Measurements from ENCODE around the gene GSTA3. TPM values are rescaled to one million over a fixed set of nuclear protein-coding genes. Genes with fewer than 3 reads are reported as not detected.
"Not testable (repeated sequence)": the region's sequence is repeated elsewhere in the genome, so short reads cannot be mapped to it uniquely, and the experiment has no call there.

The GSTA3 gene
- not detected in 2 replicates for total RNA-seq
- long read RNA-seq: 0 reads

DNA sequence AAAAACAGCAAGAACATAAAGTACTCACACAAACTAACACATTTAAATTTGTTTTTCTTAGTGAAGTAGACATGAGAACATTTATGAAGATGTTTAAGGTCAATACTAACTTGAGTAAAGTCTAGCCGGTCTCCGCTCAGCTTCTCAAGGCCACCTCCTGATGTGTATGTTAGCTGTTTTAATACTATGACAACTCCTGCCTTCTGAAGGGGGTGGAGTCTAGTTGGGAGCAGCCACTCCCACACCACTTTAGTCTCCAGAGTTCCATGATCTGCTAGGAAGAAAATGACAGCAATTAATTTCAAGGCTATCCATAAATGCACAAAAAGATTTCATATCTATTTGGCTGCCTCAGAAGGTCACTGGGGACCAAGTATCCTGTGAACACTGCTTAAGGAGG, at the start of gene GSTA3:
GSTA3 (minus strand) TSS at position 168 of the 400 bp plus-strand sequence. CDS start 3,864 bp downstream, outside the sequence.
- H3K27me3 Mint-ChIP-seq: no peaks in the 10 kb centered on the region
- no peaks in the 10 kb centered on the region for H3K4me1 Mint-ChIP-seq (ENCODE audit: low read depth)
- no peak within 1 kb of the TSS for H3K4me3 Mint-ChIP-seq (ENCODE audit: low read depth)
- DNase-seq (ENCODE audit: low spot score, unreplicated experiment): no peak
- no peak for TF ChIP-seq CTCF (IDR thresholded peaks at IDR 0.05; ENCODE audit: unreplicated experiment)
- no peaks in the 10 kb centered on the region for H3K36me3 Mint-ChIP-seq (ENCODE audit: insufficient read depth)
- H3K27ac Mint-ChIP-seq: no peak within 1 kb of the TSS
- peaks cover 4% of the 10 kb centered on the region for H3K9me3 Mint-ChIP-seq (ENCODE audit: low read depth)

DNA sequence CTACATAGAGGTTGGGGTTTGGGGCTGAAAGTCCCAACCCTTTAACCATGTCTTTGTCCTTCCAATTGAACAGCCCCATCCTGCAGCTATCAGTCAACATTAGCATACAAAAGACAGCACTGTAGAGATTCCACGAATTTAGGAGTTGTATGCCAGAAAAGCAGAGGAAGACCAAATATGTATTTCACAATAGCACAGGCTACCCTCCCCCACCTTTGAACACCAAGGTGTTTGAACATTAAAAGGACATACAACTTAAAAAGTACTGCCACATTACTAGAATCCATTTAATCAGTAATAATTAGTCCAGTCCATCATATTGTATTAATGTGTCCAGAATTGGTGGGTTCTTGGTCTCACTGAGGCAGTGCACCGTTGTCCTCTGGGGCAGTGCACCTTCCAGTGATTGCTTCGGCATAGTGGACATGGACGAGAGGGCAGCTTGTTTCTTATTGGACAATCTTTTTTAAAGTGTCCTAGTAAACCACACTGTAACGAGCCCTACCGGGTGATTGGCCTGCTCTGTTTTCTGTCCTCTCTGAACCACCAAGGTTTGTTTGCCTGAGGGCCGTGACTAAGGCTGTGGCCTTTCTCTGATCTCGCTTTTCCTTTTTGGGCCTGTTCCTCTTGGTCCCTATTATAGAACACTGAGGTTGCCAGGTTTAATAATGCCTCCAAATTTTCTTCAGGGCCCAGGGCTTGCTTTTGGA, 49.2 kb upstream of the GSTA3 start:
- Mint-ChIP-seq H3K4me1 (ENCODE audit: low read depth) (peaks cover 11% of the 10 kb centered on the region), H3K9me3 (ENCODE audit: low read depth) (peaks cover 6% of the 10 kb centered on the region), H3K27me3 (no peaks in the 10 kb centered on the region), H3K4me3 (ENCODE audit: low read depth) (no peak overlapping the region), H3K27ac (no peak overlapping the region), H3K36me3 (ENCODE audit: insufficient read depth) (no peaks in the 10 kb centered on the region)
- no peak for TF ChIP-seq CTCF (IDR thresholded peaks at IDR 0.05; ENCODE audit: unreplicated experiment)
- DNase-seq (ENCODE audit: low spot score, unreplicated experiment): no peak

DNA sequence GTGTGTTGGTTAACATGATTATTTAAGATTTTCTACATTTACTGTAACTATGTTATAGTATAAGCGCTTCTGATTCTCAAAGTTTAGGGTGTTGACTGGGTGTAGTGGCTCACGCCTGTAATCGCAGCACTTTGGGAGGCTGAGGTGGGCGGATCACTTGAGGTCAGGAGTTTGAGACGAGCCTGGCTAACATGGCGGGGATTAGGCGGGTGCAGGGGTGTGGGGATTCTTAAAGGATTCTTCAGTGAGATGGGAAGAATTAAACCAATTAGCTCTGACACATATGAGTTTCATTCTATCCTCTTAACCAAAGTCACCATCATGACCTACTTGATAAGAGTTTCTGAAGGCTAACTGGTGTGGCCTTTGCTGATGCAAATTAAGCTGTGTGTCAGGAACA, 46.4 kb upstream of the GSTA3 start:
- no peak for DNase-seq (ENCODE audit: low spot score, unreplicated experiment)
- no peaks in the 10 kb centered on the region for H3K27me3 Mint-ChIP-seq

DNA sequence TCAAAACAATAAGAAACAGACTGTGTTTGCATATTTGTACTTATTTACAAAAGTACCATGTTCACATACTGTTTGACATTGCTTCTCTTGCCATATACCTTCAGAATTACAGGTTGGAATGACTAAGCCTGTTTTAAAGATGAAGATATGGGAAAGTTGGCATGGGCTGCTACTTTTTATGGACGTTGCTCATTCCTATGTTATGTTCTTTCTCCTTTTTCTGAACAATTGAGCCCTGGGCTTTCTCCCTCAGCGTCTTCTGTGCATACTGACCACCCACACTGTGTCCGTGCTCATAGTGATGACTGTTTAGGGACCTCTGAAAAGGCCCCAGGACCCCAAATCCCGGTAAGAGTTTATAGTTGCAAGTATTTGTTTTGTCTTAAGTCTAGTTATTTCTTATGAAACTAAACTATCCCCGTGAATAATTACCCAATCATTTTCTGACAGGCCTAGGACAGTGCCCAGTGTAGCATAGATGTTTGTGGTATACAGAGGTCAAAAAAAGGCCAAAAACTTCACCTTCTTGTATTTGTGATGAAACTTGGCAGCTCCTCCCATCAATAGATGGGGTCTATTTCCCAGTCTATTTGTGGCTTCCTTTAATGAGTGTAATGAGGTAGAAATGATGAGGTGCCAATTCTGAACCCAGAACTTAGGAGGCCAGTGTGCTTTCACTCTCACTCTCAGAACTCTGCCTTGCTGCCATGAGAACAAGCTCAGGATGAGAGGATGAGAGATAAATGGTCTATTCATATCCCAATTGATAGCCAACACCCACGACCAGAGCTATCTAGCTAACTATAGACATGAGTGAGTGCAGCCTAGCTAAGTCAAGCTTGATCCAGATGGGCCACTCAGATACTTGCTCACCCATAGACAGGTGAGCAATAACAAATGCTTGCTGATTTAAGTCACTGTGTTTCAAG, 44.7 kb upstream of the GSTA3 start:
- Mint-ChIP-seq H3K4me1 (ENCODE audit: low read depth) (peaks cover 9% of the 10 kb centered on the region), H3K4me3 (ENCODE audit: low read depth) (no peak overlapping the region), H3K36me3 (ENCODE audit: insufficient read depth) (no peaks in the 10 kb centered on the region), H3K27ac (no peak overlapping the region), H3K27me3 (no peaks in the 10 kb centered on the region), H3K9me3 (ENCODE audit: low read depth) (no peaks in the 10 kb centered on the region)
- DNase-seq (ENCODE audit: low spot score, unreplicated experiment): no peak
- no peak for TF ChIP-seq CTCF (IDR thresholded peaks at IDR 0.05; ENCODE audit: unreplicated experiment)

More for the DNA sequence above, 46.4 kb upstream of the GSTA3 start:
- Mint-ChIP-seq H3K4me3 (ENCODE audit: low read depth) (no peak overlapping the region), H3K4me1 (ENCODE audit: low read depth) (peaks cover 9% of the 10 kb centered on the region), H3K36me3 (ENCODE audit: insufficient read depth) (no peaks in the 10 kb centered on the region), H3K27ac (peak overlapping the region; percentile 34), H3K9me3 (ENCODE audit: low read depth) (peaks cover 4% of the 10 kb centered on the region)
- no peak for TF ChIP-seq CTCF (IDR thresholded peaks at IDR 0.05; ENCODE audit: unreplicated experiment)

- Mint-ChIP-seq H3K4me1 (ENCODE audit: low read depth) (peaks cover 13% of the 10 kb centered on the region), H3K27ac (no peak overlapping the region), H3K27me3 (no peaks in the 10 kb centered on the region), H3K9me3 (ENCODE audit: low read depth) (no peaks in the 10 kb centered on the region), H3K36me3 (ENCODE audit: insufficient read depth) (no peaks in the 10 kb centered on the region), H3K4me3 (ENCODE audit: low read depth) (no peak overlapping the region)
- TF ChIP-seq CTCF (IDR thresholded peaks at IDR 0.05; ENCODE audit: unreplicated experiment): no peak
- no peak for DNase-seq (ENCODE audit: low spot score, unreplicated experiment)
Observed at GRCh38 chr6:52946306-52946705, 36.8 kb upstream of the GSTA3 start.

DNA sequence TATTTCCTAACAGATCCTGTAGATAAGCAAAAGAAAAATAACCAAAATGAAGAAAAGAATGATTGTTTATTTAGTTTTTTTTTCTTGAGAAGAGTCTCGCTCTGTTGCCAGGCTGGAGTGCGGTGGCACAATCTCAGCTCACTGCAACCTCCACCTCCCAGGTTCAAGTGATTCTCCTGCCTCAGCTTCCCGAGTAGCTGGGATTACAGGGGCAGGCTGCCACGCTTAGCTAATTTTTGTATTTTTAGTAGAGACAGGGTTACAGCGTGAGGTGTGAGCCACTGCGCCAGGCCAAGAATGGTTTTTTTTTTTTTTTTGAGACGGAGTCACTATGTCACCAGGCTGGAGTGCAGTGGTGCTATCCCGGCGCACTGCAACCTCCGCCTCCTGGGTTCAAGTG, 33.3 kb upstream of the GSTA3 start:
- not testable (repeated sequence) for H3K27me3 Mint-ChIP-seq; H3K27ac Mint-ChIP-seq; H3K9me3 Mint-ChIP-seq (ENCODE audit: low read depth); H3K4me3 Mint-ChIP-seq (ENCODE audit: low read depth); DNase-seq (ENCODE audit: low spot score, unreplicated experiment); H3K36me3 Mint-ChIP-seq (ENCODE audit: insufficient read depth)
- peaks cover 12% of the 10 kb centered on the region for H3K4me1 Mint-ChIP-seq (ENCODE audit: low read depth)
